GM10248 (cell line): ENCODE results near the gene PMS2.
"Not testable (repeated sequence)": the region's sequence is repeated elsewhere in the genome, so short reads cannot be mapped to it uniquely, and the experiment has no call there.

Experiments
- CTCF ChIA-PET: fragments of 300-600 bp; sonication (Branson Sonifier 250); formaldehyde crosslinking; extraction: SDS; loops from one replicate; lab custom pipeline; 2021; ENCODE audit warnings: antibody characterized with exemption; lab: Yijun Ruan, JAX
- POLR2A ChIA-PET: fragments of 350-650 bp; sonication (Branson Sonifier 250); formaldehyde crosslinking; extraction: SDS; loops from one replicate; lab custom pipeline; 2020; ENCODE audit warnings: antibody characterized with exemption; lab: Yijun Ruan, JAX
- DNase-seq: peaks from one replicate; pipeline ENCODE4 v3.0.0; 2012; ENCODE audit errors: extremely low spot score

Gene PMS2

DNA sequence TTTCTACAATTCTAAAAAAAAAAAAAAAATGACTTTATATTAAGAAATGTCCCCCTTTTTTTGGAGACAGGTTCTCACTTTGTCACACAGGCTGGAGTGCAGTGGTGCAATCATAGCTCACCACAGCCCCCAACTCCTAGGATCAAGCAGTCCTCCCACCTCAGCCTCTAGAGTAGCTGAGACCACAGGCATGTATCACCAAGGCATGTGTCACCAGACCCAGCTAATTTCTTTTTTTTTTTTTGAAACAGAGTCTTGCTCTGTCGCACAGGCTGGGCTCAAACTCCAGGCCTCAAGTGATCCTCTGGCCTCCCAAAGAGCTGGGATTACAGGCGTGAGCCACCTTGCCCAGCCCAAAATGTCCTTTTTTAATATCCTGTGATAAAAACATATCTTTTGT, 84.7 kb downstream of the PMS2 start:
- CTCF ChIA-PET, POLR2A ChIA-PET, DNase-seq: not testable (repeated sequence)
